ENCODE results near the gene CIAO2A.

DNA sequence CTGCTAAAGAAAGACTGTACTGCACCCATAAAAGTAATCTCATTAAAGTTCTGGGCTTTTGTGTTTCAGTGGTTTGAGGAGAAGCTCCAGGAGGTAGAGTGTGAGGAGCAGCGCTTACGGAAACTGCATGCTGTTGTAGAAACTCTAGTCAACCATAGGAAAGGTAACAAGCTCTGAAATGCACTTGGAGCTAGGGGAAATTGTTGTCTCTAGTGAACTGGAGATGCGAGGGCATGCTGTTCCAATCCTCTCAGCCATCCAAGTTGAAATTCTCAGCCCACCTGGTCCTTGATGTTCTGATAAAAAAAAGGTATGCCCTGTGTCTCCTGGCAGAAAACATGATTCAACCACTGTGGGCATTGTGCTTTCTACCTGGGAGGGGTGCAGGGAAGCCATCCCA is 36.5 kb upstream of the CIAO2A start:
- TF ChIP-seq RAD21 (IDR thresholded peaks at IDR 0.05), result no peak
- TF ChIP-seq, protein P1, sequence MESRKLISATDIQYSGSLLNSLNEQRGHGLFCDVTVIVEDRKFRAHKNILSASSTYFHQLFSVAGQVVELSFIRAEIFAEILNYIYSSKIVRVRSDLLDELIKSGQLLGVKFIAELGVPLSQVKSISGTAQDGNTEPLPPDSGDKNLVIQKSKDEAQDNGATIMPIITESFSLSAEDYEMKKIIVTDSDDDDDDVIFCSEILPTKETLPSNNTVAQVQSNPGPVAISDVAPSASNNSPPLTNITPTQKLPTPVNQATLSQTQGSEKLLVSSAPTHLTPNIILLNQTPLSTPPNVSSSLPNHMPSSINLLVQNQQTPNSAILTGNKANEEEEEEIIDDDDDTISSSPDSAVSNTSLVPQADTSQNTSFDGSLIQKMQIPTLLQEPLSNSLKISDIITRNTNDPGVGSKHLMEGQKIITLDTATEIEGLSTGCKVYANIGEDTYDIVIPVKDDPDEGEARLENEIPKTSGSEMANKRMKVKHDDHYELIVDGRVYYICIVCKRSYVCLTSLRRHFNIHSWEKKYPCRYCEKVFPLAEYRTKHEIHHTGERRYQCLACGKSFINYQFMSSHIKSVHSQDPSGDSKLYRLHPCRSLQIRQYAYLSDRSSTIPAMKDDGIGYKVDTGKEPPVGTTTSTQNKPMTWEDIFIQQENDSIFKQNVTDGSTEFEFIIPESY (IDR thresholded peaks at IDR 0.05), result no peak
- TF ChIP-seq NR2F2 (IDR thresholded peaks at IDR 0.05), result no peak

All from liver (tissue), 2 donors.